Endothelial cell of umbilical vein (primary cell): ENCODE results near the gene ERFL. TPM values are rescaled to one million over a fixed set of nuclear protein-coding genes. Genes with fewer than 3 reads are reported as not detected.

Experiments used
- BruUV-seq: library from RNA; stranded (reverse); fragments of 400-500 nt; replicated peaks from 2 replicates; lab custom pipeline; 2021; lab: Mats Ljungman, UMichigan
- CTCF ChIA-PET: fragments of 300-600, 350-600 bp; sonication (Branson Sonifier 250); formaldehyde crosslinking; loops from one replicate; lab custom pipeline; 2021; ENCODE audit warnings: antibody characterized with exemption, inconsistent platforms; lab: Charles Lee
- POLR2A ChIA-PET: fragments of 300-600, 350-600 bp; sonication (Branson Sonifier 250); formaldehyde crosslinking; loops from one replicate; lab custom pipeline; 2021; ENCODE audit warnings: antibody characterized with exemption, inconsistent platforms; lab: Charles Lee
- DNase-seq: peaks from one replicate; pipeline ENCODE4 v3.0.0-alpha.2; 2011; ENCODE audit warnings: low read depth, low spot score
- FAIRE-seq: peaks from 2 replicates; lab custom pipeline; 2011; peaks lifted over from hg19 to GRCh38; lab: Jason Lieb, UNC
- H2AFZ ChIP-seq: 2 replicates; pipeline ENCODE4 v1.6.0; 2012; ENCODE audit warnings: low read depth, low read length, control low read depth, inconsistent platforms
- H3K27ac ChIP-seq: 2 replicates; pipeline ENCODE4 v1.5.1; 2011; ENCODE audit warnings: low read depth, mild to moderate bottlenecking, control low read depth, low read length, moderate library complexity; ENCODE audit not compliant: insufficient read depth
- H3K27me3 ChIP-seq, 2 experiments: 2 replicates each; pipeline versions ENCODE4 v1.6.0 to v1.6.1; 2011; ENCODE audit warnings: low read length in 2 of 2, mixed read lengths in 1 of 2; ENCODE audit not compliant: control insufficient read depth in 2 of 2, insufficient read depth in 2 of 2
- H3K36me3 ChIP-seq, 2 experiments: 2 replicates in 1 of 2; 3 replicates in 1 of 2; pipeline ENCODE4 v1.5.1; 2011; ENCODE audit warnings: low read length in 2 of 2, mild to moderate bottlenecking in 1 of 2, moderate library complexity in 1 of 2; ENCODE audit not compliant: control insufficient read depth in 2 of 2, insufficient read depth in 2 of 2; ENCODE audit errors: extremely low read depth in 1 of 2
- H3K4me1 ChIP-seq: 3 replicates; pipeline ENCODE4 v1.5.1; 2011; ENCODE audit warnings: mild to moderate bottlenecking, low read length; ENCODE audit not compliant: control insufficient read depth, insufficient read depth; ENCODE audit errors: extremely low read depth
- H3K4me2 ChIP-seq: 2 replicates; pipeline ENCODE4 v1.6.1; 2011; ENCODE audit warnings: low read length, control low read depth, mixed read lengths; ENCODE audit not compliant: insufficient read depth
- H3K4me3 ChIP-seq, 3 experiments: fragments of 200-600 bp in 1 of 3; sonication (generic), shearing (Covaris generic) in 1 of 3; replicated peaks in 1 of 3; 2 replicates each; pipeline ENCODE4 v1.5.1; 2011 to 2016; ENCODE audit warnings: control low read depth in 3 of 3, low read length in 3 of 3, mild to moderate bottlenecking in 2 of 3, inconsistent platforms in 1 of 3, low read depth in 1 of 3, moderate library complexity in 1 of 3; ENCODE audit not compliant: insufficient read depth in 1 of 3
- H3K79me2 ChIP-seq: 2 replicates; pipeline ENCODE4 v1.6.0; 2012; ENCODE audit warnings: low read length, inconsistent platforms; ENCODE audit not compliant: control insufficient read depth, insufficient read depth
- H3K9ac ChIP-seq: replicated peaks from 2 replicates; pipeline ENCODE3; 2011; ENCODE audit warnings: low read length, control low read depth; ENCODE audit not compliant: insufficient read depth; ENCODE audit errors: extremely low read depth
- H3K9me1 ChIP-seq: replicated peaks from 3 replicates; pipeline ENCODE4 v1.6.0; 2011; ENCODE audit warnings: mild to moderate bottlenecking, low read length; ENCODE audit not compliant: control insufficient read depth, insufficient read depth; ENCODE audit errors: extremely low read depth
- H3K9me3 ChIP-seq: replicated peaks from 2 replicates; pipeline ENCODE4 v1.5.1; 2012; ENCODE audit warnings: low read length, inconsistent platforms; ENCODE audit not compliant: control insufficient read depth, insufficient read depth
- H4K20me1 ChIP-seq: replicated peaks from 2 replicates; pipeline ENCODE3; 2011; ENCODE audit warnings: mild to moderate bottlenecking, low read length; ENCODE audit not compliant: control insufficient read depth, insufficient read depth; ENCODE audit errors: extremely low read depth
- EZH2 ChIP-seq: IDR thresholded peaks from 2 replicates; pipeline ENCODE4 v1.6.1; 2012; ENCODE audit warnings: borderline replicate concordance, low read depth, mild to moderate bottlenecking, moderate library complexity, low read length, inconsistent platforms; ENCODE audit not compliant: severe bottlenecking
- FOS ChIP-seq: IDR thresholded peaks from 2 replicates; pipeline ENCODE4 v1.6.1; 2011; ENCODE audit warnings: mild to moderate bottlenecking, low read length, moderate library complexity, borderline replicate concordance; ENCODE audit not compliant: insufficient read depth
- GATA2 ChIP-seq: IDR thresholded peaks from 2 replicates; pipeline ENCODE4 v1.7.0; 2011; ENCODE audit warnings: low read depth, mild to moderate bottlenecking, moderate library complexity, mixed read lengths, low read length; ENCODE audit not compliant: insufficient read length, insufficient read depth
- JUN ChIP-seq: IDR thresholded peaks from 2 replicates; pipeline ENCODE4 v1.6.1; 2011; ENCODE audit warnings: borderline replicate concordance, low read depth; ENCODE audit not compliant: insufficient read length, insufficient read depth
- MYC ChIP-seq: IDR thresholded peaks from one replicate; pipeline ENCODE4 v1.6.1; 2011; ENCODE audit warnings: mild to moderate bottlenecking, low read depth, low read length
- POLR2A ChIP-seq: IDR thresholded peaks from 2 replicates; pipeline ENCODE4 v1.6.1; 2012; ENCODE audit warnings: low read depth, mild to moderate bottlenecking, control low read depth, low read length
- POLR2AphosphoS5 ChIP-seq: IDR thresholded peaks from 2 replicates; pipeline ENCODE4 v1.6.1; 2012; ENCODE audit warnings: low read depth, mild to moderate bottlenecking, control low read depth, low read length, moderate library complexity; ENCODE audit not compliant: insufficient read depth
- dilution Hi-C: fragments of 300-500 bp; cut with MboI; formaldehyde crosslinking; loops from one replicate; pipeline ENCODE4 v1.15.0; 2019; ENCODE audit warnings: low sequenced_read_pairs; ENCODE audit not compliant: extremely low pct_ligation_motif_present
- intact Hi-C: fragments of 100-400 bp; cut with micrococcal nuclease; formaldehyde crosslinking; loops from one replicate; pipeline ENCODE4 v1.10.0; 2022
- polyA plus RNA-seq, 4 experiments: library from polyadenylated mRNA; depleted of rRNA in 3 of 4; stranded (reverse) in 3 of 4; unstranded in 1 of 4; fragments of >200 nt; gene quantifications; 2 replicates each; pipeline versions ENCODE4 v1.2.1 to v1.2.3, GENCODE V29; 2011 to 2012; ENCODE audit warnings: missing spikeins in 1 of 4
- total RNA-seq: library from RNA; stranded (reverse); gene quantifications from 2 replicates; pipeline ENCODE4 v1.2.3, GENCODE V29; 2021
- TF ChIP-seq, protein P1 (sequence below), 2 donors: IDR thresholded peaks; 1 replicate in 1 of 2; 2 replicates in 1 of 2; pipeline ENCODE4 v1.5.1; 2011; ENCODE audit warnings: low read length in 2 of 2, mild to moderate bottlenecking in 2 of 2, moderate library complexity in 2 of 2, control low read depth in 1 of 2, inconsistent platforms in 1 of 2, low read depth in 1 of 2; ENCODE audit not compliant: insufficient read depth in 1 of 2; ENCODE audit errors: extremely low read depth in 1 of 2
- TF ChIP-seq, protein P2 (sequence below): IDR thresholded peaks from 2 replicates; pipeline ENCODE4 v1.6.1; 2011; ENCODE audit not compliant: insufficient read depth, insufficient read length

The ERFL gene
- total and polyA plus RNA-seq, 2 donors (not counting 3 experiments of a cell fraction or from before 2014, with no cell fraction given) = not detected

DNA sequence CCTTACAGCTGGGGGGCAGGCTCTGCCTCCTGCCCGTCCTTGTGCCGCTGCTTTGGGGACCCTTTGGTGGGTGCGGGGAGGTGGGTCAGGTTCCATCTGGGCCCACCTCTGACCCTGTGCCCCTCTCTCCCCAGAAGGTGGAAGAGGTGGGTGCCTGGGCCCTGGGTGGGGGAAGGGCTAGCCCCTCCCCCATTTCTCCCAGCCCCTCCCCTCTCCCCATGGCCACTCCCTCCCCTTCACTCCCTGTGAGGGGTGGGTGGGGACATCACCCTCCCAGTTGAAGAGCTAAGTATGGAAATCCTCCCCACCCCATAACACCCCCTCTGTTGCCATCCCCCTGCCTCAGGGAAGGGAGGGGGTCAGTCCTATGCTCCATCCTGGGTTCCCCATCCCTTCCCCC lies 31.1 kb downstream of the ERFL start:
- intact Hi-C loops (no loop called here), dilution Hi-C loops (no loop called here)
- TF ChIP-seq POLR2AphosphoS5 = no peak
- no peak for TF ChIP-seq POLR2A
- TF ChIP-seq, protein P1, sequence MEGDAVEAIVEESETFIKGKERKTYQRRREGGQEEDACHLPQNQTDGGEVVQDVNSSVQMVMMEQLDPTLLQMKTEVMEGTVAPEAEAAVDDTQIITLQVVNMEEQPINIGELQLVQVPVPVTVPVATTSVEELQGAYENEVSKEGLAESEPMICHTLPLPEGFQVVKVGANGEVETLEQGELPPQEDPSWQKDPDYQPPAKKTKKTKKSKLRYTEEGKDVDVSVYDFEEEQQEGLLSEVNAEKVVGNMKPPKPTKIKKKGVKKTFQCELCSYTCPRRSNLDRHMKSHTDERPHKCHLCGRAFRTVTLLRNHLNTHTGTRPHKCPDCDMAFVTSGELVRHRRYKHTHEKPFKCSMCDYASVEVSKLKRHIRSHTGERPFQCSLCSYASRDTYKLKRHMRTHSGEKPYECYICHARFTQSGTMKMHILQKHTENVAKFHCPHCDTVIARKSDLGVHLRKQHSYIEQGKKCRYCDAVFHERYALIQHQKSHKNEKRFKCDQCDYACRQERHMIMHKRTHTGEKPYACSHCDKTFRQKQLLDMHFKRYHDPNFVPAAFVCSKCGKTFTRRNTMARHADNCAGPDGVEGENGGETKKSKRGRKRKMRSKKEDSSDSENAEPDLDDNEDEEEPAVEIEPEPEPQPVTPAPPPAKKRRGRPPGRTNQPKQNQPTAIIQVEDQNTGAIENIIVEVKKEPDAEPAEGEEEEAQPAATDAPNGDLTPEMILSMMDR (IDR thresholded peaks at IDR 0.05; ENCODE audit: extremely low read depth in 1 of 2, insufficient read depth in 1 of 2, low read depth in 1 of 2, low read length in 2 of 2) = no peak
- ChIA-PET POLR2A (no interaction called here), CTCF (no interaction called here)
- no peak overlapping the region for H3K27ac ChIP-seq
- H3K27me3 ChIP-seq = no peaks in the 10 kb centered on the region
- H3K9me1 ChIP-seq = no peaks in the 10 kb centered on the region
- H3K9ac ChIP-seq = no peak overlapping the region
- FAIRE-seq = no peak
- no peak overlapping the region for H3K4me3 ChIP-seq
- H3K4me1 ChIP-seq = no peaks in the 10 kb centered on the region
- H3K4me2 ChIP-seq = no peak overlapping the region
- H3K9me3 ChIP-seq = no peaks in the 10 kb centered on the region
- DNase-seq = no peak
- no peaks in the 10 kb centered on the region for H3K79me2 ChIP-seq
- H2AFZ ChIP-seq = no peak overlapping the region
- peaks cover 6 to 43% of the 10 kb centered on the region in 2 experiments for H3K36me3 ChIP-seq
- H4K20me1 ChIP-seq = no peaks in the 10 kb centered on the region
- no TSS peak for BruUV-seq

DNA sequence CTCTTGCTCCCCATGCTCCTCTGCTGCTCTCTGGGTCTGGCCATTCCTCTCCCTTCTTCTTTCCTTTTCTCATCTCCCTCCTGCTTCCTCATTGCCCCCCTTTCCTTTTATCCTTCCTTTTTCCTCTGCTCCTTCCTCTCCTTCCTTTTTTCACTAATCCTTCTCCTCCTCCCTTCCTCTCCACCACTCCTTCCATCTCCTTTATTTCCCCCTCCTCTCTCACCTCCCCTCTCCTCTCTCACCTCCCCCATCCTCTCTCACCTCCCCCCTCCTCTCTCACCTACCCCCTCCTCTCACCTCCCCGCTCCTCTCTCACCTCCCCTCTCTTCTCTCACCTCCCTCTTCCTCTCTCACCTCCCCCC lies 31.7 kb downstream of the ERFL start:
- intact Hi-C loops = no loop called here

More for the DNA sequence above, 31.7 kb downstream of the ERFL start:
- DNase-seq (no peak), FAIRE-seq (no peak)
- Histone ChIP-seq H3K4me2 (no peak overlapping the region), H3K27ac (no peak overlapping the region), H3K4me1 (no peaks in the 10 kb centered on the region), H3K36me3 (peaks cover 5 to 38% of the 10 kb centered on the region in 2 experiments), H3K4me3 (no peak overlapping the region), H3K9me3 (no peaks in the 10 kb centered on the region), H3K9me1 (no peaks in the 10 kb centered on the region), H3K9ac (no peak overlapping the region), H3K79me2 (no peaks in the 10 kb centered on the region), H4K20me1 (no peaks in the 10 kb centered on the region), H3K27me3 (no peaks in the 10 kb centered on the region), H2AFZ (no peak overlapping the region)
- dilution Hi-C loops = no loop called here
- POLR2A ChIA-PET = no interaction called here
- TF ChIP-seq JUN = no peak
- TF ChIP-seq, protein P2, sequence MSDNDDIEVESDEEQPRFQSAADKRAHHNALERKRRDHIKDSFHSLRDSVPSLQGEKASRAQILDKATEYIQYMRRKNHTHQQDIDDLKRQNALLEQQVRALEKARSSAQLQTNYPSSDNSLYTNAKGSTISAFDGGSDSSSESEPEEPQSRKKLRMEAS = no peak
- no peak for TF ChIP-seq EZH2
- no peak for TF ChIP-seq POLR2A
- no peak for TF ChIP-seq FOS
- TF ChIP-seq MYC = no peak
- TF ChIP-seq GATA2 = no peak
- TF ChIP-seq, protein P1 (IDR thresholded peaks at IDR 0.05; ENCODE audit: extremely low read depth in 1 of 2, insufficient read depth in 1 of 2, low read depth in 1 of 2, low read length in 2 of 2) = no peak
- TF ChIP-seq POLR2AphosphoS5 = no peak
- BruUV-seq = no TSS peak
- CTCF ChIA-PET = interaction anchor here (0.6 kb wide), 1 partner anchor 87 kb away, joined by 5 read pairs; no protein-coding TSS in a partner anchor
